GM03348 (cell line): ENCODE data around the gene TMOD2.
A peak's percentile ranks its signal among the peaks of the same experiment; 100 is the strongest.

Experiments
- DNase-seq: peaks from one replicate; pipeline ENCODE4 v3.0.0; 2012; ENCODE audit warnings: low spot score

Gene TMOD2

DNA sequence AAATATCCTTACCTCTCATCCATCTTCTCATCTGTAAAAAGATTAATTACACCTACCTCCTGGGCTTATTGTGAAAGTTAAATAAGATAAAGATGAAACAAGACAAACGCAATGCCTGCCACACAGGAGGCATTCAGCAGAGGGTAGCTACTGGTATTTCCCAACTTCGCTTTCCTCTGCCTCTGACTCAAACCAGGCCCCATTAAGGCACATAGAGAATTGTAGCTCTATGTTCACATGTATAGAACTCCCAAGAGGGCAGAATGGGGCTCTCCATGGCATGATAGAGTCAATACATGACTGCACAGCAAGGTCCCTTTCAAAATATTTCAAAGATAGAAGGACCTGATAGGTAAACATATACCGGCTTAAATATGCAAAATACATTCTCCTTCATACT lies 15.3 kb upstream of the TMOD2 start:
- DNase-seq, result no peak

DNA sequence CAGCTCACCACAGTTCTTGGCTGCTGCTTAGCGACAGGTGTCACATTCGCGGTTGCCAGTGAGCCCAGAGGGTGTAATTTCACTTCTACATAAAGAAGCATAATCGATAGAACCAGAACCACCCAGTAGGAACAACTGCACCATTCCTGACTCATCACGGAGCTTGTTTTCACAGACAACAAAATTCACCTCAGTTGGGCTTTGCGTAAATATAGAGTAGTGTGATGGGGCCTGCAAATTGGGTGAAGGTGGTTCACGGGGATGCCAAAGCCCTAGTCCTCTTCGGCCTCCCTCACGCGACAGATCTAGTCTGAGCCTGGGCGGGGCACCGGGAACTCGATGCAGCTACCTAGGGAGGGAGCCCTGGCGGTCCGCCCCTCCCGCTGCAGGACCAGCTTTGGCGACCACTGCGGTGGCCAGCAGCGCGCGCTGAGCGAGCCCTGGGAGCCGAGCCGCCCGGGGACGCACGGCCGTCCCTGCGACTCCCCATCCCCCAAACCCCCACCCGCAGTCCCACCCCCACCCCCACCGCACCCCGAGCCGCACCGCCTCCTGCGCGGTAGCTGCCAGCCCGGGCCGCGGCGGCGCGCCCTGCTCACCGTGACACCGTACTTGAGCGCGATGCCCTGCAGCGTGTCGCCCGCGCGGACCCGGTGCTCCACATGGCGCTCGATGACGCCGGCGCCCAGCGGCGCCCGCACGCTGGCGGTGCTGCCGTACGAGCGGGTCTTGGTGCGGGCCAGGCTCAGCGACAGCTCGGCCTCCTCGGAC lies 14.5 kb upstream of the TMOD2 start:
- peak; percentile 58 for DNase-seq

DNA sequence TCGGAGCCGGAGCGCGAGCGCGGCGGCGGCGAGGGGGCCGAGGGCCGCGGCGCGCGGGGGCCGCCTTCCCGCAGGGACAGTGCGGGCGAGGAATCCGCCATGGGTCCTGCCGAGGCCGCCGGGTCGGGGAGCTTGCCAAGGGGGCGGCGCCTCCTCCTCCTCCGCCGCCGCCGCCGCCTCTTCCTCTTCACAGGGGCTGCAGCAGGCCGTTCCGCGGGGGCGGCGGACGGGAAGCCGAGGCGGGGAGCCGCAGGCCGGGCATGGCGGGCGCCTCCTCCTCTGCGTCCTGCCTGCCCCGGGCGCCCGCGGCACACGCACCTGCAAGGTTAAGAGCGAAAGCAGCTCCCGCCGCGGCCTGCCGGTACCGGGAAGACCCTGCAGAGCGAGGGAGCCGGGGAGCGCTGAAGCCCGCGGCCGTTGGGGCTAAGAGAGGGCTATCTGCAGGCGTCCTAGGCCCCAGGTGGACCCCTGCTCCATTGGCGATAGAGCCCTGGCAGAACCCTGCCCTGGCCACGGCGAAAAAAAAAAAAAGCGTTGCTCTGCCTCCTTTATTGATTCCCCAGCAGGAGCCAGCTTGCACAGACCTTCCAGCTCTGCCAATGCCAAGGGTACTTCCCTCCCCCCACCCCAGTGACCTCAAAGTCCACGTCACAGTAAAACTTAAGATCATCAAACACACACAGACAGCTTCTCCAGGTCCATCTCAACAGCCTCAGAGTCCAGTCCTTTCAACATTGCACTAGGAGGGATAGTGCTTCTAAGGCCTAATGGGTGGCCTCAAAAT lies 13.7 kb upstream of the TMOD2 start, which contains the start of gene LYSMD2:
Gene LYSMD2 (minus strand): TSS at position 134 of the 784 bp plus-strand sequence. CDS start 33 bp downstream, at position 101.
- peak; percentile 89 for DNase-seq

DNA sequence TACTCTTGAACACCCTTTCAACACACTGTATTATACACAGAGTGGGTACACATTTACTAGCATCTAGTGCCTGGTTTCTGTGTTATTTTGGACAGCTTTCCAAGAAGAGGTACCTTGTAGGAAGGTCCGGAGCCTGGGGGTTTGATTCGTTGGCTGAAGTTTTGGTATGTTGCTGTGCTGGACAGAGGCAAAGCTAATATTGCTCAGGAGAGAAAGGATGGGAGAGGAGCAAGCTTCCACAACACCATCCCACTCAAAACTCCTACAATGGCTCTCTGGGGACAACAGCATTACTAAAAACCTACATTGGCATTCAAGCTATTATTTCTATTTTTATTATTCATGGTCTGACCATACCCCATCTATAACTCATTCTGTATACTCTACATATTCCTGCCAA lies 12.8 kb upstream of the TMOD2 start:
- DNase-seq, result no peak

DNA sequence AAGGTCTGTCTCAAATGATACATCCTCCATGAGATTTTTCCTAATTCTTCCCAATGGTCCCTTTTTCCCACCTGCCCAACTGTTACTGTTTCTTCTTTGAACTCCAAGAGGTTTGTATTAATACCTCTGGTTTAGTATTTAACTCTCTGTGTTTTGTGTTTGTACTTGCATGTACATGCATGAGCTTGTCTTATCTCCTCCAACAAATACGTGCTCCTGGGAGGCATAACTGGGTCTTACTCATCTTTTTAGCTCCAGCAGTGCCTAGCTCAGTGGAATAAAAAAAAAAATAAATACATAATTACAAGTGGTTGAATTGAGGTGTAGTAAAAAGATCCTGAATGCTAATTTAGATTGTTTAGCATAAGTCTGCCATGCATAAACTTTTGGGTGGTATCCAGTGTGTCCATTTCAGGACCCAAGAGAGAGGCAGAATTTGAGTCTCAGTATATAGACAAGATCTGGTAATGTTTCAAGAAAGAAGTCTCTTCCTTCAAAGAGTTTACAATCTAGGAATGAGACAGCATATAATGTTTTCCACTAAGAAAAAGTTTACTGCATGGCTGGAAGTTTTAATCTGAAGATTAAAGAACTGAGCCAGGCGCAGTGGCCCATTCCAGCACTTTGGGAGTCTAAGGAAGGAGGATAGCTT lies 12.2 kb upstream of the TMOD2 start:
- no peak for DNase-seq

DNA sequence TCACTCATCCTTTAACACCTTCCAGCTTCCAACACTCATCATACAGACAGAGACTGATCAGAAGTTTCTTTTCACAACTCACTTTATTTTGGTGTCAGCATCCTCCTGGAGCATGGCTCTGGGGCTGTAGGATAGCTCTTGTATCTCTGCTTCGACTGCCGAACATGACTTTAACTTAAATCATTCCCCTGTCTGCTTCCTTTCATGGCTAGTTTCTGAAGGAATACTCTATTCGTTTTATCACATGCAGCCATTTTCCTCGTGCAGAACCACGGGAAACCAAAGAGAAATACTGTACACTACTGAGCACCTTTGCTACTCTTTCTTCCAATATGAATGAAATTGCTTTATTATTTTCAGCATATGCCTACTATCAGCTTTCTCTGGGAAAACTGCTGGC lies 2.1 kb upstream of the TMOD2 start:
- DNase-seq, result no peak

DNA sequence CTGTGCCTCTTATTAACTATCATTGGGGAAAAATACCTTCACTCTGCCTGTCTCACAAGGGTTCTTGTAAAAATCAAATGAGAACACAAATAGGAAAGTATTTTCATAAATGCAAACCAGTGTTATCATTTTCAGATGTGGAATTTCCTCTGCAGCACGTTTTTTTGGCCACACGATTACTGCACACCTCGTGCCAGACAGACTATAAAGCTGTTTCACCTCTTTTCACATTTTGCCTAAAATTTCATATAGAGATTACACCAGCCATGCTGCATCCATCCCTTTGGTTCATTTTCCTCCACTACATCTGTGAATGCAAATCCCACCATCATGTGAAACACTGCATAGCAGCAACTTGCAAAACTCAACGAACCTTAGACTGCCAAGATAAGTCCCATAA lies 1.2 kb upstream of the TMOD2 start:
- DNase-seq, result no peak

DNA sequence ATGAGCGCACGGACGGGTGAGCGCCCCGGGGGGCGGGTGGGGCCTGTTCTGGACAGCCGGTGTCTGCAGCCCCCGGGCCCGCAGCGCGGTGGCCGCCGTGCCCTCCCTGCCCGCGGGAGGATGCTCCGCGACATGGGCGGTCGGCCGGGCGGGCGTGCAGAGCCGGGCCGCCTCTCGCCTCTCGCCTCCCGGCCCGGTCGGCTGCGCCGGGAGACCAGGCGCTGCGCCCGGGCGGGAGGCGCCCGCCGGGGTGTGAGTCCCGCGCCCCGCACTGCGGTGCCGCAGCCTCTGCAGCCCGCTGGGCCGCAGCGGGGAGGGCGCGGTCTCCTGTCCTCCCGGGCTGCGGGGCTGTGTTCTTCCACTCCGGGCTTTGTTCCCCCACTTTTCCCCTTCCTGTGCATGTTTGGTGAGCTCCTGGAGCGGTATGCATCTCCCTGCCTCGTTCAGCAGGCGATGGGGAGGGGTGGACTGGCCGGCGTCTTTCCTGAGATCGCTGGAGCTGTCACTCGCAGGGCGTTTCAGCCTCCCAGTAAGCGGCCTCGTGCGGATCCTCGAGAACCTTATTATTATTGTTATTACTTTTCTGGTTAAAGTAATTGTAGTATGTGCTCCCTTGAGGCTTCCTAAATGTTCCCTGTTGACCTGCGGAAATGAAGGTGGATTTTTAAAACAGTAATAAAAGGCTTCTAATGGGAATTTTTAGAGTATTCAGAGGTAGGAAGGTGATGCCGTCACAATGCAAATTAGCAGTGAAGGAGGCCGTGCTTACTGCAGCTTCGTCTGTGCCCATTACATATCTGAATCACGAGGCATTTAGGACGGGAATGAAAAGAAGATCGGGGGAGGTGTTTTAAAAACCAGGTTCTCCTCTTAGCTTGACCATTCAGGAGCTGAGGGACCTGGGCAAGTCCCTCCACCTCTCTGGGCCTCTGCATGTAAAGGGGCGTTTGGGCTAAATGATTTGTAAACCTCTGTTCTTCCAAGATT lies 593 bp downstream of the TMOD2 start:
- DNase-seq, result peak; percentile 59

DNA sequence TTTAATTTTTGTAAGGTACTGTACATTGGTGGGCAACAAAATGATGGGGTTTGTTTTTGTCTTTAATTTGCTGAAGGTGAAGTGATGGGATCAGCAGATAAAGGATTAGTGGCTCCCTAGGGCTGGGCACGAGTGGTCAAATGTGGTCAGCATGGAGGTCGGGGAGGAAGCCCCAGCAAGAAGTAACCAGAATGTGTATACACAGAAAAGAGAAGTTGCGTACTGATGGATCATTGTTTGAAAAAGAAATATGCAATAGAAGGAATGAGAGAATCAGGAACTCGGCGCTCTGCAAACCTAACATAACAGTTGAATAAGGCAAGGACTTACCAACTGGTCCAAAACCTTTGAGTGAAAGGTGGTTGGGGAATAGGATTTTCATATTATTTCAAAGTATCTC lies 1.5 kb downstream of the TMOD2 start:
- no peak for DNase-seq

DNA sequence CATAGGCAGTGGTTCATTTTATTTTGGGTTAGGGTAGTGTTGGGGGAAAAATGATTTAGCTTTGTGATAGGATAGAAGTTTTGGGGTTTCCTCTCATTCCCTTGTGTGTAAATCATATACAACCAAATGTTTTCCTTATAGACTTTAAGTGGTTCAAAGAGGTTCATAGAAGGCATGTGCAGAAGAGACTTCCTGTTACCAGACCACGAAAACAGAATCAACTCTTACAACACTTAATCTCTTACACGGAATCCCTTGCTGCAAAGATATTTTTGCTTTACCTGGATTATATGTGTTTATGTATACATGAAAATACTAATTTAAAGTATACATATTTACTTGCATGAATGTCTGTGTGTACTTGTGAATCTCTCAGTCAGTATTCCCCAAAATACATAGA lies 2.9 kb downstream of the TMOD2 start:
- no peak for DNase-seq

DNA sequence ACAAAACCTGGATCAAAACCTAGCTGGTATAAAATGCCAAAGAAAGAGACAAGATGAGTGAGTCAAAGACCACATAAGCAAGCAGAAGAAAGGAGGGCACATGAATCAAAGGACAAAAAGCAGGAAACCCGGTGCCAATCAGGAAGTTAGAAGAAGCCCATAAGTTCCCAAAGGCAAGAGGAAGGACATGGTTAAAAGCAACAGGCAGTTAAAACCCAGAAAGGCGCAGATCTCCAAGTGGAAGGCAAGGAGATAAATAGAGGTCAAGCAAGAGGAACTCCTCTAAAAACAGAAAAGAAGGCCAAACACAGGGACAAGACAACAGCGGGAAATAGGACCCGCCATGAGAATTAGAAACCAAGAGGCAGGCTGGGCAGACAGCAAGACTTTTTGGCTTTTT lies 4.4 kb downstream of the TMOD2 start:
- no peak for DNase-seq

DNA sequence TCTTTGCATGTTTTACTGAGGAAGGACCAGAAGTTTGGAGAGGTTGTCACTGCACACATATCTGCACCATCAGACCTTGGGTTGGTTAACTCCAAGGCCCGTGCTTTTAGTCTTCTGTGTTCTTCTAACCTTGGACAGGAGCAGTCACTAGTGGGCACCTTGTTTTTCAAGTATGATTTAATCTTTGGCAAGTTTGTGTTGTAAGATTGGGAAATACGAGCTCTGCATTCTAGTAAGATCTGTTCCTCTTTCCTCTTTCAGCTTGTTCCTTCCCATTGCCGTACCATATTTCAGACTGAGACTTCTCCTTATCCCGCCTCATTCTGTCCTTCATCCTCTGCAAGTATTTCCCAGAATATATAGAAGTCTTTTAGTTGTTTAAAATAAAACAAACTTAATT lies 5.1 kb downstream of the TMOD2 start:
- no peak for DNase-seq

DNA sequence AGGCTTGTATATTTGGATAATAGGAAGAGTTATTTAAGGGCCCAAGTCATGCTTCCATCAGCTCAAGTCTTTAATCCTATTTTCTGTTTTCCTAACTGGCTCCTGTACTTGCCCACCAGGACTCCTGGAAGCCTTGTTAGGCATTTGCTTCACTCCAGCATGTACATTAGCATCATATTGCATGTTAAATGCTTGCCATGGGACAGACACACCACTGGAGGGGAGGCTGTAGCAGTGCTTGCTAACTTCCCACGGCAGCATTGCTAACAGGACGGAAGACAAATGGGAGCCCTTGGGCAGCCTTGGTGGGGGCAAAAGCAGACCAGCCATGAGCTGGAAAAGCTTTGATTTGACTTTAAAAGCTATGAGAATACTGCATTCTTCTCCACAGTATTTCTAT lies 6.1 kb downstream of the TMOD2 start:
- no peak for DNase-seq

DNA sequence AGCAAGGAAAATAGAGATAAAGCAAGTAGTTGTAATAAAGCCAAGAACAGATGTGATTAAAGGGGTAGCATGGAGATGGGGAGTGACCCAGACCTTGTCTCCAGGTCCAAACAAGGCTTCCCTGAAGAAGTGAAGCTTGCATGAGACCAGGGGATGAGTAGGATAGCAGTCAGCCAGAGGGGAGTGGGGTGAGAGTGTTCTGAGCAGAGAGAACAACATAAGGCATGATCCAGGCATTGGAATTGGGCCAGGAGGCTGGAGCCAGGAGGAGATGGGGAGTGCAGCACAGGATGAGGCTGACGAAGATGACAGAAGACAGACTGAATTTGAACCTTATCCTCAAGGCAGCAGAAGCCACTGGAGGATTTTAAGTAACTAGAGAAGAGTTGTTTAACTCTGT lies 7.2 kb downstream of the TMOD2 start:
- peak; percentile 57 for DNase-seq

DNA sequence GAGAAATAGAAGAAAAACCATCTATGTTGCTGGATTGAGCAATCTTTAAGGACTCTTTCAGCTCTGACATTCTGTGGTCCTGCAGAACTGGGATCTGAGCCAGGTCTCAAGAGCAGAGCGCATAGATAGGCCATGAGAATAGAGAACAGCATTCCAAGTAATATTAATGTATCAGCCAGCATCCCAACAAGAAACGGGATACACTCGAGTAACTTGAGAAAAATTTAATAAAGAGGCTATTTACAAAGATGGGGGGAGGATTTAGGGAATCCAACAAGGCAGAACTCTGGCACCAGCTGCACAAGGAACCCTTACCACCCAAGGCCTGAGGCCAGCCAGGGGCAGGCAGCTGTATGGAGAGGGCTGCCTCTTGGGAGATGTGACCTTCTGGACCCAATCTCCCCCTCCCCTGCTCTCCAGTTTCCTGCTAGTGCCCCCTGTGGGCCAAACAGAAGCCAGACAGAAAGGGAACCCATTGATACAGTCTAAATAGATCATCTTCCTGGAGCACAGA lies 8.2 kb downstream of the TMOD2 start:
- DNase-seq, result peak; percentile 88

DNA sequence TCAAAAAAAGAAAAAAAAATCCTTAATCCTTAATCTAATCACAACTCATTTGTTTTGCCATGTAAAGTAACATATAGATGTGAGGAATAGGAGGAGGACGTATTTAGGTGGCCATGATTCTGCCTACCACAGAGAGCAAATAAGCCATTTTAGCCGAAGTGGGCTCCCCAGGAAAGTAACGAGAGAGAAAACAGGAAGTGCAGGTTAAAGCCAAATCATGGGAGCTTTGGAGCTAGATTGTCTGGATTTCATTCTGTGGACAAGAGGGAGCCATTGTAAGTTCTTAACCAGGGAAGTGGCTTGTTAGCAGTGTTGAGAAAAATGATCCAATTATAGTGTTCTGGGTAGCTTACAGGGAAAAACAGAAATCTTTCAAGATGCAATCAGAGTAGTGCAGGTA lies 9.4 kb downstream of the TMOD2 start:
- no peak for DNase-seq

DNA sequence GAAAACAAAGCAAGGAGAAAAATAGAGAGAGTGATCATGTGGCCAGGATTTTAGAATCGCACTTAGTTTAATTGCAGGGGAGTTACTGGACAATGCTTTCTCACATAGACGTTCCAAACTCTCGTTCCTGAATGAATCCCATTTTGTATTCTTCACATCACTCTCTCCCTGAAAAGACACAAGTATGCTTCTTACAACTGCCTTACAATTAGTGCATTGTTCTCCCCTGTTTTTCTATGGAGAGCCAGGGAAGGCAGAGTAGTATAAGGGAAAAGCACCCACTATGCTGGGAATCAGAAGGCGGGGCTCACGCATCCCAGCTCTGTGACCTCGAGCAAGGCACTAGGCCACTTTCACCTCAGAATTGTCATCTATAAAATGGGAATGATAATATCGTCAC lies 14.4 kb downstream of the TMOD2 start:
- no peak for DNase-seq

DNA sequence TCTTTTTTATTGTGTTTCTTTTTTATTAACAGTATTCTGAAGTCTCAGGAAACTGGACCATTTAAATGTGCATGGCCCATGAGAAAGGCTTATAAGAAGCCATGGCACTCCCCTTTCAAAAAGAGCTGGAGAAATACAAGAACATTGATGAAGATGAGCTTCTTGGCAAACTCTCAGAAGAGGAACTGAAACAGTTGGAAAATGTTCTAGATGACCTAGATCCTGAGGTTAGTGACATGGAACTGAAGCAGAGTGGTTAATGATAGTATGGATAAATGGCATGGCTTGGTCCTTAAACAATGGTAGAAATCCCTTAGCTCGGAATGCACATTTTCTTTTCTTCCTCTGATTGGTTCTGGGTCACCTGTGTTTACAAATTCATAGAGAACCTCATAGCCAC lies 14.9 kb downstream of the TMOD2 start:
- no peak for DNase-seq

DNA sequence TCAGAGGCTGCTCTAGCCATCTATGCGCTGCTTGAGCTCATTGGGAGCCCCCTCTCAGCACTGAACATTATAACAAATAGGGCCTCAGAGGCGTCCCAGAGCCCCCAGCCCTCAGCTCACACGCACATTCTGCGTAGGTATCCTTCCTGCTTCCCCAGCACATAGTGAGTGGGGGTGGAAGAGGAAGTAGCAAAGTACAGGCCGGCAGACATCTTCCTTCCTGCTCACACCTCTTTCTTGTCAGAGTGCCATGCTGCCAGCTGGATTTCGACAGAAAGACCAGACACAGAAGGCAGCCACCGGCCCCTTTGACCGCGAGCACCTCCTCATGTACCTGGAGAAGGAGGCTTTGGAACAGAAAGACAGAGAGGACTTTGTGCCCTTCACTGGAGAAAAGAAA lies 16.6 kb downstream of the TMOD2 start:
- DNase-seq, result no peak

DNA sequence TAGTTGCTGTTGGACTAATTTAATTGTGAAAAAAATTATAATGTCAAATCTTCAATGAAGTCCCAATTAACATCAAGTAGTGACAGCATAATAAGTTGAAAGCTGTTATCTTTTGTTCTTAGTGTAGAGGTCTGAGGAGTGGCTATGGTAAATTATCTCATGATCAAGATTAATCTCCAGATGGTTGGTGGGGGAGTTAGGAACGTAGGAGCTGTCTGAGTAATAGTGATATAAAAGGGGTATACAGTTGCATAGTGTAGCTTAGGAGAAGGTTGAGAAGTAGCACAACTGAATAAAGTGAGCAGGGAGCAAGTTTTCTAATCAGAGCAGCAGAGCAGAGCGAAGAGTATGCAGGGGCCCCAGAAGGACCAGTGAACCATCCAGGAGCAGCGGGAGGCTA lies 19.5 kb downstream of the TMOD2 start:
- no peak for DNase-seq

DNA sequence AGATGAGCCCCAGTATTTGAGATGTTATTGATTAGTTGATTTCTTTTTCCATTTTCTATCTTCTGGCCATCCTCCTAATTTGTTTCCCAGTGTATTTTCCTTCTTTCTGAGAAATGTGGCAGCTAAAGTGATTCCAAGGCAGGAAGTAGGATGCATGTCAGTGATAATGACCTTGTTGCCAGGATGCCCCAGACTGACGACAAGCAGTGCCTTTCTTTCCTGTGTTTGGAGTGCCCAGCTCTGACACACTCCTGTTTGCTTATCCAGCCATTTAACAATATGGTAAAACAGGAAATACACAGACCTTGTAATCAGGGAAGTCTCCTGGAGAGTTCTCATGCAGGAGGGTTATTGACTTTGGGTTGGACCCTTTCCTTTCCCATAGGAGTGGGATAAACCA lies 20.4 kb downstream of the TMOD2 start:
- no peak for DNase-seq

DNA sequence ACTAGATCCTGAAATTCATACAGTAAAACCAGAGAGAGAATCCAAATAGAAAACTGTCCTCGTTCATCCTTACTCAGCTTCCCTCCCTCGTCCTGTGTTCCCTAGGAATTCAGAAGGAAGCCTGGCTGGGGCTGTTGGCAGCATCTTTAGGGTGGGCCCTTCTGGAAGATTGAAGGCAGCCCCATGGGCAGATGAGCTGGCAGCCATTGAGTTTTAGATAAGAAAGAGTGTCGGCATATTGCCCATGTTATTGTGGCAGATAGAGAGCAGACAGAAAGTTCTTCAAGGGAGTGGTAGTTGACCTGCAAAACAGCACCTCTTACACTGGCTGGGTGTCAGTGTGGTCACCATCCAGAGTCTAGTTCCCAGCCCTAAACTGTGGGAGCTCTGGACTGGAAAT lies 23.5 kb downstream of the TMOD2 start:
- no peak for DNase-seq
